CD4-positive, alpha-beta T cell (primary cell): ENCODE measurements around the gene WRAP53. TPM values are rescaled to one million over a fixed set of nuclear protein-coding genes. Genes with fewer than 3 reads are reported as not detected.

Source experiments
- ATAC-seq: fragments of 200-7000 bp; cut with Tn5 transposase; one replicate; pipeline ENCODE4 v1.10.0; 2022; ENCODE audit warnings: mild to moderate bottlenecking; ENCODE audit not compliant: poor library complexity
- CTCF ChIA-PET: fragments of 350-600 bp; sonication (Branson Sonifier 250); formaldehyde crosslinking; loops from one replicate; lab custom pipeline; 2021; ENCODE audit warnings: antibody characterized with exemption, inconsistent platforms; lab: Charles Lee
- POLR2A ChIA-PET: fragments of 350-600 bp; sonication (Branson Sonifier 250); formaldehyde crosslinking; loops from one replicate; lab custom pipeline; 2021; ENCODE audit warnings: antibody characterized with exemption, inconsistent platforms; lab: Charles Lee
- DNase-seq, 14 experiments: peaks; one replicate each; pipeline ENCODE4 v3.0.0-alpha.2; 2013 to 2020; ENCODE audit warnings: mixed read lengths in 2 of 14
- H3K27ac ChIP-seq, 2 donors: one replicate each; pipeline versions ENCODE4 v1.5.1 to v1.7.0; 2013; ENCODE audit warnings: low read length in 2 of 2, low read depth in 1 of 2, mild to moderate bottlenecking in 1 of 2
- H3K27me3 ChIP-seq, 2 experiments: 1 replicate in 1 of 2; 2 replicates in 1 of 2; pipeline versions ENCODE4 v1.6.1 to v1.7.0; 2013; ENCODE audit warnings: low read length in 2 of 2, control low read depth in 1 of 2, mild to moderate bottlenecking in 1 of 2, moderate library complexity in 1 of 2; ENCODE audit not compliant: insufficient read depth in 2 of 2, control insufficient read depth in 1 of 2
- H3K36me3 ChIP-seq: one replicate; pipeline ENCODE4 v1.6.1; 2013; ENCODE audit warnings: low read length, control low read depth; ENCODE audit not compliant: insufficient read depth
- H3K4me1 ChIP-seq: one replicate; pipeline ENCODE4 v1.6.1; 2013; ENCODE audit warnings: low read length, control low read depth; ENCODE audit not compliant: insufficient read depth
- H3K4me3 ChIP-seq: one replicate; pipeline ENCODE4 v1.5.1; 2013; ENCODE audit warnings: mild to moderate bottlenecking, low read length, moderate library complexity
- H3K9me3 ChIP-seq, 2 experiments: 1 replicate in 1 of 2; 2 replicates in 1 of 2; pipeline versions ENCODE4 v1.6.1 to v1.7.0; 2013; ENCODE audit warnings: low read length in 2 of 2, mild to moderate bottlenecking in 2 of 2, control low read depth in 1 of 2, moderate library complexity in 1 of 2; ENCODE audit not compliant: control insufficient read depth in 1 of 2, insufficient read depth in 1 of 2
- H3K27ac Mint-ChIP-seq: one replicate; pipeline ENCODE4 v1.8.0; 2020; ENCODE audit warnings: mixed read lengths
- H3K27me3 Mint-ChIP-seq: one replicate; pipeline ENCODE4 v1.8.0; 2021; ENCODE audit warnings: mixed read lengths
- H3K36me3 Mint-ChIP-seq: one replicate; pipeline ENCODE4 v1.8.0; 2021; ENCODE audit warnings: low read depth, mixed read lengths
- H3K4me1 Mint-ChIP-seq: one replicate; pipeline ENCODE4 v1.8.0; 2021; ENCODE audit warnings: low read depth, mixed read lengths
- H3K4me3 Mint-ChIP-seq: one replicate; pipeline ENCODE4 v1.8.0; 2020; ENCODE audit warnings: mild to moderate bottlenecking, mixed read lengths
- H3K9me3 Mint-ChIP-seq: one replicate; pipeline ENCODE4 v1.8.0; 2020; ENCODE audit warnings: mixed read lengths
- CTCF ChIP-seq: fragments of 200-600 bp; IDR thresholded peaks from one replicate; pipeline ENCODE4 v1.8.0; 2022; ENCODE audit warnings: antibody characterized with exemption, mild to moderate bottlenecking
- intact Hi-C, 2 experiments: fragments of 100-400 bp; cut with DNase I in 1 of 2; cut with micrococcal nuclease in 1 of 2; formaldehyde crosslinking; loops; one replicate each; pipeline versions ENCODE4 v1.15.1 to v1.9.0; 2023 to 2025; cut with DNase I, micrococcal nuclease
- total RNA-seq, 174 experiments: library from RNA in 2 of 174; stranded (reverse) in 2 of 174; gene quantifications; one replicate each; pipeline ENCODE4 v1.2.3 and lab custom pipeline; 2021 to 2026

Gene WRAP53
- total RNA-seq, 2 experiments from 2014 or later, result 3.9 to 4.0 TPM

GRCh38 chr17:7744416-7744815 is 56.1 kb downstream of the WRAP53 start:
- TF ChIP-seq CTCF, result no peak
- no peaks in the 10 kb centered on the region for H3K36me3 ChIP-seq
- no peaks in the 10 kb centered on the region for H3K9me3 Mint-ChIP-seq
- peaks cover 8 to 16% of the 10 kb centered on the region in 2 experiments for H3K27me3 ChIP-seq
- ChIA-PET POLR2A (no interaction called here), CTCF (interaction anchor here (1.4 to 2.7 kb wide), 4 partner anchors 113 to 313 kb away, joined by 5 to 26 read pairs (median 8); partner anchors contain the start of gene NAA38)
- H3K27me3 Mint-ChIP-seq, result peaks cover 28% of the 10 kb centered on the region
- H3K4me1 ChIP-seq, result no peaks in the 10 kb centered on the region
- no peaks in the 10 kb centered on the region for H3K9me3 ChIP-seq
- no peak overlapping the region for H3K4me3 Mint-ChIP-seq
- no peaks in the 10 kb centered on the region for H3K4me1 Mint-ChIP-seq
- no peak overlapping the region for H3K27ac ChIP-seq
- intact Hi-C loops, result loop anchor here (5.0 to 10.0 kb wide), 2 partner anchors 70 to 168 kb away; no protein-coding TSS in a partner anchor
- ATAC-seq (no peak), DNase-seq (no peak)
- no peak overlapping the region for H3K27ac Mint-ChIP-seq
- H3K36me3 Mint-ChIP-seq, result no peaks in the 10 kb centered on the region
- no peak overlapping the region for H3K4me3 ChIP-seq

- Mint-ChIP-seq H3K4me3 (no peak overlapping the region), H3K4me1 (no peaks in the 10 kb centered on the region), H3K27ac (no peak overlapping the region), H3K36me3 (no peaks in the 10 kb centered on the region), H3K27me3 (peaks cover 17% of the 10 kb centered on the region), H3K9me3 (no peaks in the 10 kb centered on the region)
- Histone ChIP-seq H3K4me3 (no peak overlapping the region), H3K9me3 (no peaks in the 10 kb centered on the region), H3K27me3 (peaks cover 2 to 4% of the 10 kb centered on the region in 2 experiments), H3K4me1 (no peaks in the 10 kb centered on the region), H3K27ac (no peak overlapping the region), H3K36me3 (no peaks in the 10 kb centered on the region)
- intact Hi-C loops, result loop anchor here in 1 of 2 experiments (10.0 kb wide), 1 partner anchor 69 kb away; no protein-coding TSS in a partner anchor
- DNase-seq (peak in 1 of 14 experiments; percentile 17), ATAC-seq (no peak)
- ChIA-PET POLR2A (no interaction called here), CTCF (no interaction called here)
- TF ChIP-seq CTCF, result no peak
These were observed 57.6 kb downstream of the WRAP53 start for GRCh38 chr17:7745748-7746470.

GRCh38 chr17:7747635-7748071 is 59.4 kb downstream of the WRAP53 start:
- POLR2A ChIA-PET, result no interaction called here
- H3K9me3 ChIP-seq, result no peaks in the 10 kb centered on the region
- no peak for TF ChIP-seq CTCF

More at GRCh38 chr17:7747635-7748071, 59.4 kb downstream of the WRAP53 start:
- no peak for DNase-seq
- no peak overlapping the region for H3K27ac ChIP-seq
- Mint-ChIP-seq H3K36me3 (no peaks in the 10 kb centered on the region), H3K27me3 (peaks cover 13% of the 10 kb centered on the region), H3K9me3 (no peaks in the 10 kb centered on the region), H3K4me3 (no peak overlapping the region), H3K27ac (no peak overlapping the region), H3K4me1 (no peaks in the 10 kb centered on the region)
- H3K27me3 ChIP-seq, result peaks cover 2 to 4% of the 10 kb centered on the region in 2 experiments
- intact Hi-C loops, result loop anchor here in 1 of 2 experiments (10.0 kb wide), 1 partner anchor 67 kb away; no protein-coding TSS in a partner anchor
- ATAC-seq, result no peak
- no peak overlapping the region for H3K4me3 ChIP-seq
- CTCF ChIA-PET, result interaction anchor here (1.6 kb wide), 1 partner anchor 243 kb away, joined by 4 read pairs; no protein-coding TSS in a partner anchor
- no peaks in the 10 kb centered on the region for H3K36me3 ChIP-seq
- H3K4me1 ChIP-seq, result no peaks in the 10 kb centered on the region
